HG03565 (cell line): Measurements from ENCODE around the gene SETD7.
A peak's percentile ranks its signal among the peaks of the same experiment; 100 is the strongest.

ENCODE experiments used
- ATAC-seq: cut with Tn5 transposase; IDR thresholded peaks from one replicate; pipeline ENCODE4 v1.9.1; 2021; ENCODE audit warnings: mild to moderate bottlenecking, moderate library complexity; ENCODE audit not compliant: unreplicated experiment

SETD7 gene

DNA sequence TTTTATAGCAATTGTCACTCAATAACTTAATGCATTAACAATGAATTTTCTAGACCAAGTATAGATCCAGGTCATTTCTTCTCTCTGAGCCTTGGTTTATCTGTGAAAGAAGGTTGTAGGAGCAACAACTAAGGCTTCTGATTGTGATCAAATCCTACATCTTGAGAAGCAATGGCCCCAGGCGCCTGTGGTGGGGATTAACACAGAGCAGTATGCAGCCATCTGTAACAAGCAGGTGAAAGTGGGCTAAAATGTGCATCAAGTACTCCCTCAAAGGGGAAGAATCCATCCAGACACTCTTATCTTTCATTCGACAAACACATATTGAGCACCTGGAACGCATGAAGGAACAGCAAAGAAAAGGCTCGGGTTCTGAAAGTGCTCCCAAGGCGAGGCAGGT is 19.1 kb upstream of the SETD7 start:
- no peak for ATAC-seq

DNA sequence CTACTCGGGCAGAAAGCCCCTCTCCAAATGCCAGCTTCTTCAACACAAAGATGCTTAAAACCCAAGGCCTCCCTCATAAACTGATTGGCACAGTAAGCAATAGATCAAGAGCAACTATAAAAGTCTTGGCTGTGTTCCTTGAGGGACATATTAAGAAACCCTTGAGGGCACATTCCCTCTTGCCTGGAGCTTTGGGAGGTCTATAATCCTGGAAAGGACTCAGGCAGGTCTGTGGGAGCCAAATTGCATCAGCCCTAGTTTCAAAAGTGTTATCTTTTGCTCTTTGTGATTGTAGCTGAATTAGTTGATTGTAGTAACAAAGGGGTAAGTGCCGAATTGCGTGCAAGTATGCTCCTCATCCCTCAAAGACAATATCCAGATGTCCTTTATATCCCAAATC is 18.6 kb upstream of the SETD7 start:
- ATAC-seq: no peak

DNA sequence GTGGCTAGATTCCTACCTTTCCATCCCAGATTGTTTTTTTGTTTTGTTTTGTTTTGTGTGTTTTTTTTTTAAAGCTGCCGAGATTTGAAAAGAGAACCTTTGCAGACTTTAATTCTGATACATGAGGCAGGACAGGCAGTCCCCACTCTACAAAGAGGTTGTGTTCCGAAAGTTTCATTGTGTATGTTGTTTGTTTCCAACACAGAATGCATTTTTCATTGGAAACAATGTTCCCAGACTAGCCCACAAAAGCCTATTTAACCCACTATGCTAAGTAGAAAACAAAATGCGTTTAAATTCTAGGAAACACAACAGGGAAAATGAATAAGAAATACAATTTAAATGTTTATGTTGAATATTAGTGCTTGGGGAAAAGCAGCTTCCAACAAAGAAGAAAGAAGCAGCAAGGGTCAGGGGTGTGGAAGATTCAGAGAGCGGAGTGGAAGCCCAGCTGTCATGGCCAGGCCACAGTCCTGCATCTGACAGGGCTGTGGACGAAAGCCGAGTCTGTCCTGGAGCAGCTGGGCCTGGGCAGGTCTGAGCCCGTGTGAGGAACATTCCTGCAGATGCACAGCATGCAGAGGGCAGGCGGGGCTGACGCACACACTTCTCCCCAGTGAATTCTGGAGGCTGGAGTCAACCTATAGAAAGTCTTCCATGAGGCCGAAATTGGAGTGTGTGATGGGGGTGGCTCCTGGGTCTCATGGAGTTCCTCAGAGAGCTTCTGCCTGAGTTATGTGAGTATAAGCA is 12.4 kb upstream of the SETD7 start:
- ATAC-seq: no peak

DNA sequence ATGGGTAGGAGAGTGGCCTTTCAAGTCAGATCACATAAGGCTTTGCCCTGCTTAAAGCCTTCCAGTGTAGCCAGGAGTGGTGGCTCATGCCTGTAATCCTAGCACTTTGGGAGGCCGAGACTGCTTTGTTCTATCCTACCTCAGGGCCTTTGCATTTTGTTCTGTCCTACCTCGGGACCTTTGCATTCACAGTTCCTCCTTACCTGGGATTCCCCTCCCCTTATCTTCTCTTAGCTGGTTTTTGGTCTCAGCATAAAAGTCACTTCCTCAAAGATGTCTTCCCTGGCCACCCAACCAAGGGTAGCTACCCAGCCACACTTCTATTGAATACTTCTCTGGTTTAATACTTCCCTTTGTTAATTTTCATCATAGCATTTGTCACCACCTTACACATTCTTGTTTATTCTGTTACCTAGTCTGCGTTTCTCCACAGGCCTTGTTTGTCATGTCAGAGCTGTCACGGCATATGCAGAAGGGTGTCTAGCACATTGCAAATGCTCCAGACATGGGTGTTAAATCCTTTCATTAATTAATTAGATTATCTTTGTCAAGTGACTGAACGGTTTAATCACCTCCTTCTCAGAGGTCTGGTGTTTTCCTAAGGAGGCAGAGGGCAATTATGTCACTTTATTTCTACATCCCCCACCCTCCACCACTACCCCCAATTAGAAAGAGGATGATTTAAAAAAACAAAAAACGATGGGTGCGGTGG is 11.3 kb upstream of the SETD7 start:
- ATAC-seq: no peak

DNA sequence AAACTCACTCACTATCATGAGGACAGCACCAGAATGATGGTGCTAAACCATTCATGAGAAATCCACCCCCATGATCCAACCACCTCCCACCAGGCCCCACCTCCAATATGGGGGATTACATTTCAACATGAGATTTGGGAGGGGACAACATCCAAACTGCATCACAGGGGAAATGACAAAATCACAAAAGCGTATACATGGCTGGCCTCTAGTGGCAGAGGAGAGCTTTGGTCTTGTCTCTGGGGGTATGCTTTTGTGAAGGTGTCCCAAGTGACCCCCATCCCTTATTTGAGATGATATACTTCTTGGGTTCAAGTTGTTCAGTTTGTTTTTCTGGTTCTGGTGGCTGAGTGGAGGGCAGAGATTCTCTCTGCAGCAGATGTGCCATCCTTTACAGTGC is 8.5 kb upstream of the SETD7 start:
- no peak for ATAC-seq

DNA sequence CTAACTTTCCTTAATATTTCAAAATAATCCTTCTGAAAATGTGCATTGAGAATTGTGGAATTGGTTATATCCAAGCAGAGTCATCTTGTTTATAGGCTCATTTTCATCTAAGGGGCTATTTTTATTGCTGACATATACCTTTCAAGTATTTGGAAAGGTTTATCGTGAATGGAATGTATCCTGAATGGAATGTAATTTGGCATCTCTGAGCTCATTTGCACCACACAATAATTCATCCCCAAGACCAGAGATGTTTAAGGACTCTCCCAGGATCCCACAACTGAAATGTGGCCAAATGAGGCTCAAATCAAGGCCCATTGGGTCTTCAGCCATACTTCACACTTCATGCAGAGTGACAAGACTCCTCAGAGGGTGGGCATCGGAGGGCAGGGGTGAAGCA is 7.5 kb upstream of the SETD7 start:
- no peak for ATAC-seq

DNA sequence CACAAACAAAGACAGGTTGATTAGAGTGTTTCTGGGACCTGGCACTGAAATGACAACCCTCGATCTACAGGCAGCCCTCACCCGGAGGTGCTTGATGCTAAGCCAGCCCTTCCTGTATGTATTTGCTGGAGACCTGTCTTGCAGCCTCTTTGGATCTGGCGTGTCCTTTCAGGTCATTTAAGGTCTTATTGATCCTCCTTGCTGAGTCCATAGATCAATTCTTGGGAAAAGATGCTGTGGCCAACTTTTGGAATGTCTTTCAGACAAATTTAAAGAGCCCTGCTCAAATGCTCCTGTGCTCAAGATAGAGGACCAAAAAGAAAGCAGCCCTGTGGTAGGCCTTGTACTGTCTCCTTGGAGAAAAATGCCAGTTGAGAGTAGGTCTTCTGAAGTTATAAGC is 6.8 kb upstream of the SETD7 start:
- no peak for ATAC-seq

DNA sequence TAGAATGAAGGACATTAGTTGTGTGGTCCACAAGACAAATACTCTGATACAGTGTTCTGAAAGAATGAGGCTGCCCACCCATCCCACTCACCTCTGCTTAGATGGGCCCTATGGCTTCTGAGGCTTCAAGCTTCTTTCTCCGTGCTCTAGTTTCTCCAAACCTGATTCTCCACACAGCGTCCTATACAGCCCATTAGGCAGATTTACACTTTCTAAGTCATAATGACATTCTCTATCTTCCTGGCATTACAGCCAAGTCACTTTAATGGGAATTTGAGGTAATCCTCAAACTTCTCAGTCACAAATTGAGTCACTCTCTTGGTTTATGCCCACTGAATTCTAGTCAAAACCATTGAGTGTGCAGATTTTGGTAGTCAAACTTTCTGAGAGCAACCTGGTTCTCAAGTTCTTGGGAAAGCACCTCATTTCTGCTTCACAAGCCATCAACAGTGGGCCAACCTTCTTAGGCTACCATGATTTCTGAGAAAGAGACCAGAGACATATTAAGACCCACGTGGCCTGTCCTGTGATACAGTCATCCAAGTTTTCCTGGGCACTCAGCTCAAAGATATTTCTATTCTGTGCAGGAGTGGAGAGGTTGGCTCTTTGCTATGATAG is 6.2 kb upstream of the SETD7 start:
- no peak for ATAC-seq

DNA sequence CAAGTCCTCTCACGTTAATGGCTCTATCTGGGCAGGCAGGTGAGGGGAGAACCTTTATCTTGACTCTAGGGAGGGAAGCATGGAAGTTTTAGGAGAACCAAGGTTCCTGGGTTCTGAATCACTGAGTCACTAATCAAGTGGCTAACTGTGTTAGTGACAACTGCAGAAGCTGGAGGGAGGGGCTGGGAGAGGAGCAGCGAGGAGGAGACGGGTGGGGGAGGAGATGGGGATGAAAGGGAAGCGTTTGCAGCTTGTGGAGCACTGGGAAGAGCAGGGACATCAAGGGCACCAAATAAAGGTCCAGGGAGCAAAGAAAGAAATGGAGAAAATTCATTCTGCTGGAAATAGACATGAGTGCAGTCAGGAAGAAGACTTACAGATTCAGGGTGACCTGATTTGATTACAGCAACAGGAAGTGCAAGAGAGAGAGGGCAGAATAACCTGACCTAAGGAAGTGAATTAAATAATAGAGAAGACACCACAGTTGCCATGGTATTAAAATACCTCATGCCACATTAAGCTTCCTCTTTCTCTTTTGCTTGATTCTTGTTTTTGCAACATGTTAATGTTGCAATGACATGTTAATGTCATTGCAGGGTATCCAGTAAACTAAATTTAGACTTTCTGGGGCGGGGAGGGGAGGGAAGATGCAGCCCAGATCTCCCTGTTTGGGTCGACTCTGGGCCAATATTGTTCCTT is 4.5 kb upstream of the SETD7 start:
- no peak for ATAC-seq

DNA sequence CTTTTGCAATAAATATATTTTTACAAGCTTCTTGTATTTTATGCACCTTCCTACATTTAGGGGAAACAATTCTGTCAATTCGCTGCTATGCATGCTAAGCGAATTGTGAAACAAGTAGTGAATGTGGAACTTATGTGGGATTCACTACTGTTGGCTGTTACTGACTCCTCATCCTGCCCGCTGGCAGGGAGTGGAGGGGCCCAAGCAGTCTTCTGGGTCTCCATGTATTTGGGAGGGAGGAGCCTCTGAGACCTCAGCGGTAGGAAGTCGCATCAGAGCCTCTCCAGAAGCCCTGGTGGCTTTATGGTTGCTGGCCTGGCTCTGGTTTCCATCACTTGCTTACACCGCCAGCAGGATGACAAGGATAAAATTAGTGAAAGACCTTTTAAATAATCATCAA is 3.7 kb upstream of the SETD7 start:
- no peak for ATAC-seq

DNA sequence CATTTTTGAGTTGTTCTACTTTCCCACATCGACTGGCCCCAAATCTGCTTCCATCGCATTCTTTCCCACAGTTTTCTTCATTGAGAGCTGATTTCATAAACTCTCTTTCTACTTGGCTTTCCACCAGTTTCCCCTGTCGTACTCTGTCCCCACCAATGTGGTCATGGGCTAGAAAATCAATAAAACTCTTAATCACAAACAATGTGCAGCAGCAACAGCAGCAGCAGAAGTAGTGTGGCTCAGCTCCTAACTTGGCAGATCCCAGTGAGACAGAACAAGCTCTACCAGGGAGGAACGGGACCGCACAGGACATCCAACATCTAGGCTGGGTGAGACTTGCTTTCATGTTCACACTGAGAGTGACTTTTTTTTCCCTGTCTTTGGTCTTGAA is 3.1 kb upstream of the SETD7 start:
- ATAC-seq: no peak

DNA sequence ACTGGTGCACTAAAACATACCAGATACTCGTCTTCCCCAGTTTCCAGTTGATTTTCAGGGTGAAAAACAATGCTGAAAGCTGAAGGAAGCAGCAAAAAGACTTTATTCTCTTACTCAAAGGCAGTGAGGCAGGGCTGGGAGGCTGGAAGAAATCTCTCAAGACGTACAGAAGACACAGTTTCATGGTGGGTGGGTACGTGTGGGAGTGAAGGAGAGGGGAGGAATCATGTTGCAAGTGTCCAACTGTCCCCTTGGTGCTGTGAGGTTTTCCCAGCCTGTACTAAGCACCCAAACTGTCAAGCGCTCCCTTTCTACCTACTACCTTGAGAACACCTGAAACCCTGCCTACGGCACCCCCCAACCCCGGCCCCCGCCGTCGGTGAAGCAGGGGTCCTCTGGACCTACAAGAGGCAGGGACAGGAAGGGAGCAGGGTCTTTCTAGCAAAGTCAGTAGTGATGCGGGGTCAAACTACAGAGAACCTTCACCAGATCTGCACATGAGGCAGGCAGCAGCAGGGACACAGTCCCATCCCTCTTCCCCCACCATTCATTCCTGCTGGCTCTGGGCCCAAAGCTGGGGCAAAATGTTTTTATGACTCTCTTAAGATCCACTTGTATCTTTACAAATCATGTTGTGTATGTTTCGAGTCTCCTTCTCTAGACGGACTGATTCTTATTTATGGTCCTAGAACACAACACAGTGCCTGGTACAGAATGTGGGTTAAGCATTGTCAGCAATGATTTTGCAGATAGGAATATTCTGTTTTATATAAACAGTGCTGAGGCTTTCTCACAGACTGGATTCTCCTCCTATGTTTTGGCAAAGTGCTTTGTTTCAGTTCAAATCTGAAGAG is 2.4 kb upstream of the SETD7 start:
- ATAC-seq: no peak

DNA sequence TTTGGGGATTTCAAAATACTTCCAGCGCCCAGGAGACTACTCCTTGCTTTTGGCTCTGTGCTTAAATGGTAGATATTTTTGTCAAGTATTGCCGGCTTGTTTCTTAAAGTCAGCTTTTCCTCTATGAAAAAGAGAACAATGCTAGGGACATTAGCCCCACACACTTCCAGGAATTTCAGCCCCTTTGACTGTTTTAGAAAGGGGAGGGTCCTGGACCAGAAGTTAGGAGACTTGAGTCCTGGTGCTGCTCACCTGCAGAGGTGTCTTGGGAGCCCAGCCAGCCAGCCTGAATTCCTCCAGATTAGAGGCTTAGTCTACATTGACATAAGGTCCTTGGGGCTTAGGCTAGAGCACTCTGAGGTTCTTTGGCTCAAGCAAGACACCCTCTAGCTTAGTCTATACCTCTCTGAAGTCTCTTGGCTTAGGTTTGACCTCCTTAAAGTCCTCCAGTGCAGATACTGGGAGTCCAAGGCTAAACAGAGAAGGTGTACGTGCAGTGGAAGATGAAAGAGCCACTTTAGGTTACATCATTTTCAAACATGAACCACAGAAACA is 1.6 kb upstream of the SETD7 start:
- no peak for ATAC-seq

DNA sequence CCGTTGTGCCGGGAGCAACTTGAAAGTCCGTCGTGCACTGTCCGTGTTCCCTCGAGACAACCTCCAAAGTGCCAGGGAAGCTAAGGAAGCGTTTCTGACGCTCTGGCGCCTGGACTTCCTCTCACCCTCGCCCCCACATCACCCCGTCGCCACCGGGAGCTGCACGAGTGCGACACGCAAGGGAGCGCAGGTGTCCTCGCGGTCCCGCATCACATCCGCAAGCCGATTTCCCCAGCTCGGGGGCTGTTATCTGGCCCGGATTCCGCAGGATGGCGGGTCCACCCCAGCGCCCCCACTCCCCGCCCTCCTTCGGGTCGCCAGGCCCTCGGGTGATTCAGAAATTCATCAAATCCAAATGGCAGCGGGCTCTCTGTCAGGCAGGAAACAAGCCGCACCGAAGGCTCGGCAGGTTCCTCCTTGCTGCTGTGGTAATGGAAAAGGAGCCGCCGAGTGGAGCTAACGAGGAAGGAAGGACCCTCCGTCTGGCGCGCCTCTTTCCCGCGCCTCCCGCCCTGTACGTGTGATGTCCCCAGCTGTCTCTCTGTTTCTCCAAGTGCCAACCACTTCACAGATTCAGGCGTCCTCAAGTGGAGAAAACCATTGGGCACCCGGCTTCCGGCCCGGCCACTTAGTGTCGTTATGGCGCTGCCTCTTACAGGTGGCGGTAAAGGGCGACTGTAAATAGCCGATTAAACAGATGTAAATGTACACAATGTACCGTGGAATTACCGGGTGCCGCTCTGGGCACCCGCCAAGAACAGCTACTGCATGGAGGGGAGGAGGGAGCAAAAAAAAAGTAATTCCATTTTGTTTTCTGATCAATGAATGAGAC is 921 bp upstream of the SETD7 start:
- ATAC-seq: no peak

DNA sequence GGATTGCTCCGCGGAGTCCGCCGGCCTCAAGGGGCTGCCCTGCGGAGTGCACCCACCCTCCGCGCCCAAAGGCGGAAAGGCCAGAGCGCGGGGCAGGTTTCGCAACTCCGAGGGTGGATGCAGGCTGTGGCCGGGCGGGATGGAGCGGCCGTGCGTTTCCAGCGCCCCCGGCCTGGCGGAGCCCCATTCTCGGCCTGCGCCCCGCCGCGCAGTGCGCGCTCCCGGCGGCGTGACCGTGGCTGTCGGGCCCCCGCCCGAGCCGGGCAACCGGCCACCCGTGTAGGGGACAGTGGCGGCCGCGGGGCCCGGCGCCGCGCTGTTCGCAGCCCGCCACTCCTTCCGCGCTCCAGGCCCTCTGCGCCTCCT is 331 bp downstream of the SETD7 start:
- no peak for ATAC-seq

DNA sequence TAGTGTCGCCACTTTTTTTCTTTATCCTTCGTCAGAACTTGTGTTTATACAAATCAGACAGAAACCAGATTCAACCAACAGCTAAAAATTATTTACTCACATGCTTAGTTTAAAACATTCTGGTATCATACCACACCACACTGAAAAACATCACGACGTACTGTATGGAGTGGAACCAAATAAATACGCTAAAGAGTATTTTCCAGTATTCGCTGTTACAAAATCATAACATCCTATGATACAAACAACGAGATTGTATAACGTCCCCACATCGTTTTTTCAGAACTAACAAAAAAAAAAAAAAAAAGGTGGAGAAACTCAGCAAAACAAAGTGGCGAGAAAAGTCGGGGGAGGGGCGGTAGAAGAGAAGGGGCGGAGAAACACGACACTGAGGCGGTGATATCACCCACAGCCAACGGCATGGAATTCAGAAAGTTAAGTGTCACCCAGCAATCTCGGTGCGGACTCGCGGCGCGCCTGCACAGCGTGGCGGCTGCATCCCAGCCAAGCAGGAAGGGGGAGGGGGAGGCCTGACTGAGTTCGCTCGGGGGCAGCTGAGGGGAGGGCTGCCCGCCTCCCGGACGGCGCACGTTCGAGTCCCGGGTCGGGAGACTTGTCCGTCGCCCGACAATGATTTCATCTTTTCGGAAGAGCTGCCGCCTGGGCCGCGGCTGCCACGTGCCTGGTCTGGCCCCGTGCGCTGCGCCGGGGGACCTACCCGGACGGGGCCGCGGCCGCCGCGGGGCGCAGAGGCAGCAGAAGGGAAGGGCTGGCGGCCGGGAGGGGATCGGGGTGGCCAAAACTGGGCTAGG is 920 bp downstream of the SETD7 start:
- peak; percentile 34 for ATAC-seq

DNA sequence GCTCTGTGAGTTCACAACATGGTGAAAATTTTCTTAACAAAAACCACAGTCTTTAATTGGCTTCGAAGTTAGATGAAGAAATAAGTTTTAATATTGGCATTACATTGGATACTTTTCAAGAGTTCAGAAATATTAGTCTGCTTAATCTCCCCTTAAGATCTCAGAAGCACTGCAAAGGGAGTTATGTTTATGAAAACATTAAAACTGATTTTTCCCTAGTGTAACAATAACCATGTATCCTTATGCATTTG is 1.5 kb downstream of the SETD7 start:
- no peak for ATAC-seq

DNA sequence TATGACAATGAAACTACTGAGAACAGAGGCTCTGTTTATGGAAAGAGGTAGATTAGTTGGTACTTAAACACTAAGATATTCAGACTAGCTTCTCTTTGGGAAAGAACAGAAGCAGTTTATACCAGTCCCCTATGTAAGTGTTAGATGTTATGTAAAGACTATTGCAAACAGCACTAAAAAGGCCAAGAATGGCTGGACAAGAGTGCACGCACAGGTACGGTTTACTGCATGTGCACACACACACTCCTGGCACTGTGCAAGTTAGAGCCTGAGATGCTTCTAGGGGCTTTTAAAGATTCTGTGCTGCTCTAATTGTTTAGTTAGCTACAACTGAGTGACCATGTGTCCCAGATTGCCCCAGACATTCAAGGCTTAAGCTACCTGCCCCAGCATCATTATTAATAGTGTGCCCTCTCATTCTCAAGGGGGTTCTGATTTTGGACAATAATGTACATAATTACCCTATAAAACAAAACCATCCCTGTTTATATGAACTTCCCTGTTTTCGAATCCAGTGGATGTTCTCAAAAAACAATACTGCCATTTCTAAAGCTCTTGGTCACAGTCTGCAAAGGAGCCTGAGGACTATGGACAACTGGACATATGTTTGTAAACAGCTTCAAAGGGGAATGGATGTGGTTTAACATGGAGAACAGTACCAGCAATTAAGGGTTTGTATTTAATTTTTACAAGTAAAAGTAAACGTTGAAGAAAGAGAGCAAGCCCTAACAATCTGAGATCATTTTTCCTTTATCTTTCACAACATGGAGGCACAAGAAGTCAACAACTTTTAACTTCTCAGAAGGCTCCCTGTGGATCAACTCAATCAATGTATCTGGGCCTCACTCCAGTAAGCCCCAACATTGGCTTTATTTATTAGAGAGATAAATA is 2.0 kb downstream of the SETD7 start:
- no peak for ATAC-seq
